ENCODE results near the gene CARD10.

DNA sequence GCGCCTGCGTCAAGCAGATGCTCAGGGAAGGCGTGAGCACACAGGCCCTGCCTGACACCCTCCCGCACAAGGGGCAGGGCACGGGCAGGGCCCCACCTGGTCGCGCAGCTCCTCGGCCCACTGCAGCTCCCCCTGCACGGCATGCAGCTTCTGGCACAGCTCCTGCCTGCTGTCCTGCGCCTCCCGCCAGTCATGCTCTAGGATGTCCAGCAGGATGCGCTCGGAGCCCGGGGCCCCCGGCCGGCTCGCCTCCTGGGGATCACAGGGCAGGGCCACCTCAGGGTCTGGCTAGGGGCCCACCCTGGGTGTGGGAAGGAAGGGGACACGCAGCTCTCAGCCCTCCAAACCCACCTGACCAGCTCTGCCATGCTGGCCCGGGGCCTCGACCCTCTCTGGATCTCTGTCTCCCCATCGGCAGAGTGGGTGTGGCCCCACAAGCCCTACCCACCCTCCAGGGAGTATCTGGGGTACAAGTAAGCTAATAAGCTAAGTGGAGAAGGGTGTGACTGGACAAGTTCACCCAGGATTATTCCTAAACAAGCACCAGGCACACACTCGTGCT is 10.7 kb downstream of the CARD10 start:
- TF ChIP-seq BHLHE40 (IDR thresholded peaks at IDR 0.05; ENCODE audit: borderline replicate concordance), result no peak
- no peak for TF ChIP-seq TARDBP (IDR thresholded peaks at IDR 0.05)
- TF ChIP-seq, protein P1, sequence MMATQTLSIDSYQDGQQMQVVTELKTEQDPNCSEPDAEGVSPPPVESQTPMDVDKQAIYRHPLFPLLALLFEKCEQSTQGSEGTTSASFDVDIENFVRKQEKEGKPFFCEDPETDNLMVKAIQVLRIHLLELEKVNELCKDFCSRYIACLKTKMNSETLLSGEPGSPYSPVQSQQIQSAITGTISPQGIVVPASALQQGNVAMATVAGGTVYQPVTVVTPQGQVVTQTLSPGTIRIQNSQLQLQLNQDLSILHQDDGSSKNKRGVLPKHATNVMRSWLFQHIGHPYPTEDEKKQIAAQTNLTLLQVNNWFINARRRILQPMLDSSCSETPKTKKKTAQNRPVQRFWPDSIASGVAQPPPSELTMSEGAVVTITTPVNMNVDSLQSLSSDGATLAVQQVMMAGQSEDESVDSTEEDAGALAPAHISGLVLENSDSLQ (IDR thresholded peaks at IDR 0.05), result no peak
- no peak for TF ChIP-seq SP1 (IDR thresholded peaks at IDR 0.05)
- no peak for TF ChIP-seq FOXM1 (IDR thresholded peaks at IDR 0.05; ENCODE audit: borderline replicate concordance)
- TF ChIP-seq FOXK2 (IDR thresholded peaks at IDR 0.05), result no peak
- no peak for TF ChIP-seq FOXA1 (IDR thresholded peaks at IDR 0.05)
- TF ChIP-seq LEF1 (IDR thresholded peaks at IDR 0.05; ENCODE audit: borderline replicate concordance), result no peak
- TF ChIP-seq HDGF (IDR thresholded peaks at IDR 0.05; ENCODE audit: borderline replicate concordance), result no peak
